OCI-LY7 (cell line): ENCODE data around the gene LY6G5C. TPM values are rescaled to one million over a fixed set of nuclear protein-coding genes. Genes with fewer than 3 reads are reported as not detected.

Experiments used
- BruUV-seq: library from RNA; stranded (reverse); fragments of 400-500 nt; replicated peaks from 2 replicates; lab custom pipeline; 2021; lab: Mats Ljungman, UMichigan
- CTCF ChIA-PET: fragments of 300-600 bp; sonication (Branson Sonifier 250); formaldehyde crosslinking; loops from one replicate; lab custom pipeline; 2022; ENCODE audit warnings: antibody characterized with exemption; ENCODE audit not compliant: unreplicated experiment; lab: Charles Lee
- POLR2A ChIA-PET: fragments of 300-600 bp; sonication (Branson Sonifier 250); formaldehyde crosslinking; loops from one replicate; lab custom pipeline; 2022; ENCODE audit warnings: antibody characterized with exemption; lab: Charles Lee
- DNase-seq: peaks from one replicate; pipeline ENCODE4 v3.0.0-alpha.2; 2015; ENCODE audit warnings: low spot score
- H2AFZ ChIP-seq: fragments of 200-600 bp; sonication (generic), shearing (Covaris generic); 2 replicates; pipeline ENCODE4 v1.6.1; 2014; ENCODE audit warnings: mild to moderate bottlenecking, antibody characterized with exemption, low read length, moderate library complexity
- H3K27ac ChIP-seq: fragments of 200-600 bp; sonication (generic); 2 replicates; pipeline ENCODE4 v1.5.1; 2014; ENCODE audit warnings: mixed run types, low read depth, mild to moderate bottlenecking, moderate library complexity, low read length, inconsistent platforms; ENCODE audit not compliant: poor library complexity, severe bottlenecking
- H3K36me3 ChIP-seq: fragments of 200-600 bp; sonication (generic); 2 replicates; pipeline ENCODE4 v1.6.1; 2014; ENCODE audit warnings: mild to moderate bottlenecking, antibody characterized with exemption, low read length, moderate library complexity, mixed read lengths; ENCODE audit not compliant: insufficient read depth
- H3K4me1 ChIP-seq: fragments of 200-600 bp; sonication (generic); 2 replicates; pipeline ENCODE4 v1.5.1; 2014; ENCODE audit warnings: mild to moderate bottlenecking, low read length; ENCODE audit not compliant: insufficient read depth, poor library complexity, severe bottlenecking
- H3K4me2 ChIP-seq: fragments of 200-600 bp; sonication (generic); 2 replicates; pipeline ENCODE4 v1.6.1; 2014; ENCODE audit warnings: mild to moderate bottlenecking, low read length
- H3K4me3 ChIP-seq: fragments of 200-600 bp; sonication (generic); 2 replicates; pipeline ENCODE4 v1.5.1; 2014; ENCODE audit warnings: mild to moderate bottlenecking, low read depth, low read length; ENCODE audit not compliant: poor library complexity, severe bottlenecking
- H3K79me2 ChIP-seq: fragments of 200-600 bp; sonication (generic); 2 replicates; pipeline ENCODE4 v1.6.1; 2016; ENCODE audit warnings: low read depth, mild to moderate bottlenecking, low read length, moderate library complexity, mixed read lengths; ENCODE audit not compliant: insufficient read depth
- H3K9me2 ChIP-seq: fragments of 200-600 bp; sonication (generic); 2 replicates; pipeline ENCODE4 v1.6.1; 2016; ENCODE audit warnings: mild to moderate bottlenecking, low read length, mixed read lengths; ENCODE audit not compliant: insufficient read depth
- H3K9me3 ChIP-seq: fragments of 200-600 bp; sonication (generic); 2 replicates; pipeline ENCODE4 v1.6.1; 2014; ENCODE audit warnings: mild to moderate bottlenecking, mixed run types, low read length, mixed read lengths
- H4K20me1 ChIP-seq: fragments of 200-600 bp; sonication (generic); 2 replicates; pipeline ENCODE4 v1.6.1; 2014; ENCODE audit warnings: mild to moderate bottlenecking, antibody characterized with exemption, low read length, moderate library complexity, mixed read lengths; ENCODE audit not compliant: insufficient read depth
- EZH2phosphoT487 ChIP-seq: fragments of 200-600 bp; sonication (generic); IDR thresholded peaks from 2 replicates; pipeline ENCODE4 v1.6.1; 2018; ENCODE audit warnings: low read depth, borderline replicate concordance, mild to moderate bottlenecking, mixed run types, antibody characterized with exemption, low read length, moderate library complexity, mixed read lengths
- intact Hi-C: fragments of 100-400 bp; cut with micrococcal nuclease; formaldehyde crosslinking; loops from one replicate; pipeline ENCODE4 v1.10.0; 2022; ENCODE audit not compliant: unreplicated experiment
- total RNA-seq, 2 experiments: library from RNA; depleted of rRNA in 1 of 2; stranded (reverse); fragments of >200 nt in 1 of 2; shearing (Covaris generic) in 1 of 2; gene quantifications; 2 replicates each; pipeline ENCODE4 v1.2.3, GENCODE V29; 2014 to 2022
- TF ChIP-seq, protein P1 (sequence below): fragments of 200-600 bp; sonication (generic); conservative IDR thresholded peaks from 2 replicates; pipeline ENCODE4 v1.5.1; 2014; ENCODE audit warnings: mild to moderate bottlenecking, antibody characterized with exemption, low read length, moderate library complexity, mixed read lengths

LY6G5C gene
- total RNA-seq, 2 experiments from 2014 or later, result 1.8 to 3.5 TPM

- no peak for DNase-seq
- Histone ChIP-seq H3K79me2 (peaks cover 14% of the 10 kb centered on the region; the same call in 1 of the 2 replicates), H4K20me1 (no peaks in the 10 kb centered on the region), H3K4me1 (peaks cover 20% of the 10 kb centered on the region), H3K9me3 (no peaks in the 10 kb centered on the region), H2AFZ (peak overlapping the region; percentile 88; the same call in 1 of the 2 replicates), H3K9me2 (no peaks in the 10 kb centered on the region), H3K4me3 (peak overlapping the region; percentile 78), H3K27ac (peak overlapping the region; percentile 74), H3K36me3 (peaks cover 18% of the 10 kb centered on the region), H3K4me2 (peak overlapping the region; percentile 98)
- intact Hi-C loops, result loop anchor here (2.0 to 10.0 kb wide), 3 partner anchors 25 to 253 kb away; partner anchors contain the start of genes NELFE and SKIC2
- no TSS peak for BruUV-seq
- CTCF ChIA-PET, result no interaction called here
- no peak for TF ChIP-seq EZH2phosphoT487
- TF ChIP-seq, protein P1, sequence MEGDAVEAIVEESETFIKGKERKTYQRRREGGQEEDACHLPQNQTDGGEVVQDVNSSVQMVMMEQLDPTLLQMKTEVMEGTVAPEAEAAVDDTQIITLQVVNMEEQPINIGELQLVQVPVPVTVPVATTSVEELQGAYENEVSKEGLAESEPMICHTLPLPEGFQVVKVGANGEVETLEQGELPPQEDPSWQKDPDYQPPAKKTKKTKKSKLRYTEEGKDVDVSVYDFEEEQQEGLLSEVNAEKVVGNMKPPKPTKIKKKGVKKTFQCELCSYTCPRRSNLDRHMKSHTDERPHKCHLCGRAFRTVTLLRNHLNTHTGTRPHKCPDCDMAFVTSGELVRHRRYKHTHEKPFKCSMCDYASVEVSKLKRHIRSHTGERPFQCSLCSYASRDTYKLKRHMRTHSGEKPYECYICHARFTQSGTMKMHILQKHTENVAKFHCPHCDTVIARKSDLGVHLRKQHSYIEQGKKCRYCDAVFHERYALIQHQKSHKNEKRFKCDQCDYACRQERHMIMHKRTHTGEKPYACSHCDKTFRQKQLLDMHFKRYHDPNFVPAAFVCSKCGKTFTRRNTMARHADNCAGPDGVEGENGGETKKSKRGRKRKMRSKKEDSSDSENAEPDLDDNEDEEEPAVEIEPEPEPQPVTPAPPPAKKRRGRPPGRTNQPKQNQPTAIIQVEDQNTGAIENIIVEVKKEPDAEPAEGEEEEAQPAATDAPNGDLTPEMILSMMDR, result no peak
- POLR2A ChIA-PET, result interaction anchor here (0.6 kb wide), 1 partner anchor 70 kb away, joined by 3 read pairs; no protein-coding TSS in a partner anchor
These were observed 21.0 kb upstream of the LY6G5C start for GRCh38 chr6:31701666-31702404.

- no peak for DNase-seq
- H3K4me2 ChIP-seq, result peak overlapping the region; percentile 98
- no peaks in the 10 kb centered on the region for H3K9me3 ChIP-seq
- ChIA-PET CTCF (no interaction called here), POLR2A (interaction anchor here (1.2 kb wide), 1 partner anchor 86 kb away, joined by 3 read pairs; no protein-coding TSS in a partner anchor)
- intact Hi-C loops, result loop anchor here (10.0 kb wide), 1 partner anchor 254 kb away; the partner anchor contains the start of genes NELFE and SKIC2
- H3K79me2 ChIP-seq, result peaks cover 14% of the 10 kb centered on the region; the same call in 1 of the 2 replicates
- no TSS peak for BruUV-seq
- no peaks in the 10 kb centered on the region for H3K9me2 ChIP-seq
- H3K36me3 ChIP-seq, result peaks cover 27% of the 10 kb centered on the region
- no peak overlapping the region for H3K27ac ChIP-seq
- no peak overlapping the region for H2AFZ ChIP-seq
- no peak overlapping the region for H3K4me3 ChIP-seq
- no peaks in the 10 kb centered on the region for H4K20me1 ChIP-seq
- peaks cover 20% of the 10 kb centered on the region for H3K4me1 ChIP-seq
- TF ChIP-seq, protein P1, result no peak
- TF ChIP-seq EZH2phosphoT487, result no peak
These were observed 20.0 kb upstream of the LY6G5C start for GRCh38 chr6:31700740-31701401.
